Heart left ventricle (tissue), 13 donors: ENCODE results near the gene PCLO.

Experiments used
- CTCF ChIP-seq, 12 donors: fragments of 200-600 bp; sonication (generic) in 4 of 12; IDR thresholded peaks; one replicate each; pipeline versions ENCODE4 v1.5.0 to v1.8.0; 2018 to 2022; ENCODE audit warnings: antibody characterized with exemption in 12 of 12, mild to moderate bottlenecking in 5 of 12
- POLR2A ChIP-seq, 2 donors: fragments of 450-650 bp; IDR thresholded peaks; one replicate each; pipeline ENCODE4 v1.6.1; 2017; ENCODE audit warnings: antibody characterized with exemption in 2 of 2, mild to moderate bottlenecking in 2 of 2, moderate library complexity in 2 of 2
- donor health status: ischemic (EF 13 %, LVEDD 7.1; RV severe dilation, severe dysfunction).
- donor health status: DM: no; HTN: yes; CAD: no.
- donor health status: DM: no; HTN: no; CAD: no.
- donor health status: ischemic (EF 25% LVEDD 6.9; RV normal size, moderate dysfunction).
- donor health status: ischemic (EF 25% LVEDD 5.7; RV mildly dilated, moderate dysfunction).
- donor health status: ischemic (EF 35%, LVEDD 5.7; RV mildly dilated, moderate dysfunction).
- donor health status: nonischemic (EF 11% LVEDD 7.7; RV severe dilation, severe dysfunction).
- donor health status: DM: yes; HTN: yes; CAD: no.
- donor health status: PGD.
- donor health status: ischemic (EF 29% LVEDD 5.4; RV normal size, mild dysfunction).
- donor health status: nonischemic (EF 23%, LVEDD 6.1; RV moderate dilation, normal function).

DNA sequence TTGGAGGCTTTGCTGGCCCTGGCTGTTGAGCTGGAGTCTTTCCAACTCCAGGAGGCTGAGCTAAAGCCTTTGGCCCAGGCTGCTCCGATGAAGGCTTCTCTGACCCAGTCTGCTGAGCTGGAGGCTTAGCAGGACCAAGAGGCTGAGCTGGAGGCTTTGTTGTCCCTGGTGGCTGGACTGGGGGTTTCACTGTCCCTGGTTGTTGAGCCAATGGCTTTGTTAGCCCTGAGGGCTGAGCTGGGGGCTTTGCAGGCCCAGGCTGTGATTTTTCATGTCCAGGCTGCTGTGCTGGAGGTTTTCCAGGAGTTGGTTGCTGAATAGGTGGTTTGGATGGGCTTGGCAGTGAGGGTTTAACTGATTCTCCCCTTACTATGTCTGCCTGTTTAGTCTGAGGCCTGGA, 7.3 kb downstream of the PCLO start:
- no peak for TF ChIP-seq POLR2A (IDR thresholded peaks at IDR 0.05)
- TF ChIP-seq CTCF (IDR thresholded peaks at IDR 0.05), result no peak
